ENCODE results near the gene TUBA1C. TPM values are rescaled to one million over a fixed set of nuclear protein-coding genes. Genes with fewer than 3 reads are reported as not detected.

The TUBA1C gene
- total and polyA plus RNA-seq, 2 of the 8 experiments (the other 6 are each of a cell fraction or from before 2014, with no cell fraction given): 504 to 3,101 TPM

GRCh38 chr12:49260166-49260565 lies 4.7 kb upstream of the TUBA1C start:
- Histone ChIP-seq H3K4ac (replicated peaks; ENCODE audit: insufficient read length, low read depth, low read length) (no peak overlapping the region), H2BK15ac (ENCODE audit: low read length) (no peak overlapping the region), H2AFZ (ENCODE audit: low read length) (no peak overlapping the region), H2BK12ac (ENCODE audit: low read depth, low read length) (no peak overlapping the region), H3K18ac (ENCODE audit: extremely low read depth, low read length) (no peak overlapping the region), H2BK20ac (ENCODE audit: low read length) (no peak overlapping the region), H4K20me1 (replicated peaks in 1 of 2; ENCODE audit: control insufficient read depth in 1 of 2, insufficient read depth in 2 of 2, low read length in 2 of 2) (no peaks in the 10 kb centered on the region), H3K27me3 (replicated peaks in 1 of 4; ENCODE audit: control insufficient read depth in 3 of 4, extremely low read depth in 1 of 4, insufficient read depth in 3 of 4, low read length in 3 of 4) (no peaks in the 10 kb centered on the region), H3K23ac (ENCODE audit: insufficient read length) (no peak overlapping the region), H2AK5ac (ENCODE audit: low read depth, low read length) (no peak overlapping the region), H3K4me1 (replicated peaks in 1 of 4; ENCODE audit: control insufficient read depth in 3 of 4, insufficient read depth in 4 of 4, low read length in 3 of 4) (no peaks in the 10 kb centered on the region), H3K56ac (replicated peaks; ENCODE audit: insufficient read length, low read depth, low read length) (no peak overlapping the region), H4K5ac (ENCODE audit: insufficient read length, low read depth, low read length) (no peak overlapping the region), H3K79me2 (ENCODE audit: control insufficient read depth in 1 of 2, insufficient read depth in 2 of 2, low read length in 2 of 2) (no peaks in the 10 kb centered on the region), H3K14ac (ENCODE audit: insufficient read length) (no peak overlapping the region), H3K79me1 (ENCODE audit: low read depth, low read length) (no peaks in the 10 kb centered on the region), H3K4me2 (ENCODE audit: insufficient read depth in 1 of 2, low read depth in 2 of 2, low read length in 2 of 2) (no peak overlapping the region), H3K4me3 (ENCODE audit: extremely low read depth in 1 of 4, insufficient read depth in 2 of 4, low read depth in 3 of 4, low read length in 4 of 4) (no peak overlapping the region), H3K23me2 (ENCODE audit: low read depth, low read length) (peaks cover 4% of the 10 kb centered on the region; the same call in 1 of the 2 replicates), H2BK5ac (ENCODE audit: low read depth, low read length) (no peak overlapping the region), H2BK120ac (replicated peaks; ENCODE audit: low read depth, low read length) (no peak overlapping the region), H4K8ac (ENCODE audit: extremely low read depth, insufficient read depth, low read length) (no peak overlapping the region), H4K91ac (replicated peaks; ENCODE audit: insufficient read length, low read length) (no peak overlapping the region), H3K9ac (replicated peaks in 1 of 4; ENCODE audit: extremely low read depth in 1 of 4, low read depth in 3 of 4, low read length in 3 of 4) (no peak overlapping the region), H3K36me3 (ENCODE audit: control insufficient read depth in 2 of 4, insufficient read depth in 4 of 4, low read length in 3 of 4) (no peaks in the 10 kb centered on the region), H3K27ac (ENCODE audit: low read depth, low read length) (no peak overlapping the region), H3K9me3 (ENCODE audit: insufficient read depth in 2 of 2, low read depth in 1 of 2, low read length in 1 of 2) (no peaks in the 10 kb centered on the region)
- TF ChIP-seq ATF3 (IDR thresholded peaks at IDR 0.05; ENCODE audit: insufficient read depth, low read depth, low read length): no peak
- no peak for TF ChIP-seq ASH2L (IDR thresholded peaks at IDR 0.05; ENCODE audit: low read length)
- TF ChIP-seq RAD21 (IDR thresholded peaks at IDR 0.05 in 1 of 2, conservative IDR thresholded peaks at IDR 0.05 in 1 of 2; ENCODE audit: low read depth in 2 of 2, low read length in 2 of 2): no peak
- TF ChIP-seq RFX5 (IDR thresholded peaks at IDR 0.05; ENCODE audit: borderline replicate concordance, low read depth, low read length): no peak
- no peak for TF ChIP-seq CBX8 (IDR thresholded peaks at IDR 0.05; ENCODE audit: borderline replicate concordance, low read depth, low read length)
- TF ChIP-seq EZH2 (IDR thresholded peaks at IDR 0.05; ENCODE audit: low read depth, low read length, severe bottlenecking): no peak
- no peak for TF ChIP-seq CBX5 (IDR thresholded peaks at IDR 0.05; ENCODE audit: low read depth, low read length)
- no peak for TF ChIP-seq RXRA (IDR thresholded peaks at IDR 0.05; ENCODE audit: insufficient read depth, low read depth, low read length)
- TF ChIP-seq HDAC6 (IDR thresholded peaks at IDR 0.05; ENCODE audit: low read depth, low read length): no peak
- TF ChIP-seq SRF (IDR thresholded peaks at IDR 0.05; ENCODE audit: low read depth, low read length): no peak
- no peak for FAIRE-seq
- no peak for DNase-seq (ENCODE audit: low read depth in 1 of 2, low spot score in 2 of 2)
- POLR2A ChIA-PET (ENCODE audit: partially characterized antibody): interaction anchor here (0.7 to 1.3 kb wide), 4 partner anchors 13 to 129 kb away, joined by 3 to 10 read pairs (median 3); partner anchors contain the start of gene TUBA1B
- WGBS, 2 experiments (ENCODE audit: extremely low coverage in 1 of 2, insufficient coverage in 1 of 2, insufficient read length in 1 of 2, insufficient replicate concordance in 2 of 2, low coverage in 1 of 2, low lambda C conversion rate in 2 of 2, missing lambda C conversion rate in 1 of 2): 87% methylated on average over 3 of the region's 3 CpGs; no CpG with 5 or more reads in 1 of the 2 experiments
- CTCF ChIA-PET (ENCODE audit: partially characterized antibody): interaction anchor here (1.0 to 1.4 kb wide), 5 partner anchors 9 to 294 kb away, joined by 3 to 5 read pairs (median 4); no protein-coding TSS in a partner anchor

Measured in H1 (cell line).